ENCODE data around the gene PLCE1.

The PLCE1 gene

GRCh38 chr10:94024407-94024806 is 30.7 kb downstream of the PLCE1 start:
- Histone ChIP-seq H3F3A (ENCODE audit: low read depth) (no peaks in the 10 kb centered on the region), H3K9me3 (ENCODE audit: insufficient read depth, low read depth, low read length) (peaks cover 7% of the 10 kb centered on the region; the same call in 1 of the 2 replicates), H3K36me3 (ENCODE audit: insufficient read depth, low read length) (no peaks in the 10 kb centered on the region), H3K9me2 (replicated peaks; ENCODE audit: low read depth, low read length) (no peaks in the 10 kb centered on the region), H4K20me1 (ENCODE audit: insufficient read depth, low read length, poor library complexity, severe bottlenecking) (no peaks in the 10 kb centered on the region), H3K4me3 (ENCODE audit: low read length, poor library complexity, severe bottlenecking) (no peak overlapping the region), H3K27me3 (ENCODE audit: insufficient read depth, low read length, poor library complexity, severe bottlenecking) (no peaks in the 10 kb centered on the region), H3K9ac (ENCODE audit: low read depth, low read length, poor library complexity, severe bottlenecking) (no peak overlapping the region), H3K79me2 (ENCODE audit: insufficient read depth, low read length) (no peaks in the 10 kb centered on the region), H3K4me1 (ENCODE audit: insufficient read depth, low read length, poor library complexity, severe bottlenecking) (no peaks in the 10 kb centered on the region), H3K4me2 (ENCODE audit: low read depth, low read length, poor library complexity, severe bottlenecking) (no peak overlapping the region), H2AFZ (ENCODE audit: low read length) (no peak overlapping the region)
- TF ChIP-seq EZH2phosphoT487 (IDR thresholded peaks at IDR 0.05; ENCODE audit: borderline replicate concordance) (no peak), CTCF (conservative IDR thresholded peaks at IDR 0.05; ENCODE audit: low read length) (no peak)

GRCh38 chr10:94025806-94026205 is 32.1 kb downstream of the PLCE1 start:
- no peak overlapping the region for H3K9ac ChIP-seq (ENCODE audit: low read depth, low read length, poor library complexity, severe bottlenecking)
- no peaks in the 10 kb centered on the region for H3F3A ChIP-seq (ENCODE audit: low read depth)
- no peaks in the 10 kb centered on the region for H3K36me3 ChIP-seq (ENCODE audit: insufficient read depth, low read length)
- no peaks in the 10 kb centered on the region for H3K79me2 ChIP-seq (ENCODE audit: insufficient read depth, low read length)
- no peaks in the 10 kb centered on the region for H4K20me1 ChIP-seq (ENCODE audit: insufficient read depth, low read length, poor library complexity, severe bottlenecking)
- H3K4me1 ChIP-seq (ENCODE audit: insufficient read depth, low read length, poor library complexity, severe bottlenecking): no peaks in the 10 kb centered on the region
- no peaks in the 10 kb centered on the region for H3K27me3 ChIP-seq (ENCODE audit: insufficient read depth, low read length, poor library complexity, severe bottlenecking)
- no peaks in the 10 kb centered on the region for H3K9me2 ChIP-seq (replicated peaks; ENCODE audit: low read depth, low read length)
- H3K4me3 ChIP-seq (ENCODE audit: low read length, poor library complexity, severe bottlenecking): no peak overlapping the region
- H3K4me2 ChIP-seq (ENCODE audit: low read depth, low read length, poor library complexity, severe bottlenecking): no peak overlapping the region
- H3K9me3 ChIP-seq (ENCODE audit: insufficient read depth, low read depth, low read length): peaks cover 13% of the 10 kb centered on the region; the same call in 1 of the 2 replicates
- no peak overlapping the region for H2AFZ ChIP-seq (ENCODE audit: low read length)
- no peak for TF ChIP-seq EZH2phosphoT487 (IDR thresholded peaks at IDR 0.05; ENCODE audit: borderline replicate concordance)
- no peak for TF ChIP-seq CTCF (conservative IDR thresholded peaks at IDR 0.05; ENCODE audit: low read length)

- Histone ChIP-seq H3K4me2 (ENCODE audit: low read depth, low read length, poor library complexity, severe bottlenecking) (no peak overlapping the region), H3K79me2 (ENCODE audit: insufficient read depth, low read length) (no peaks in the 10 kb centered on the region), H3K9me3 (ENCODE audit: insufficient read depth, low read depth, low read length) (peaks cover 13% of the 10 kb centered on the region; the same call in 1 of the 2 replicates)
Observed at GRCh38 chr10:94027197-94027596, 33.5 kb downstream of the PLCE1 start.

More at GRCh38 chr10:94027197-94027596, 33.5 kb downstream of the PLCE1 start:
- Histone ChIP-seq H3K9ac (ENCODE audit: low read depth, low read length, poor library complexity, severe bottlenecking) (no peak overlapping the region), H3F3A (ENCODE audit: low read depth) (no peaks in the 10 kb centered on the region), H3K9me2 (replicated peaks; ENCODE audit: low read depth, low read length) (no peaks in the 10 kb centered on the region), H3K4me1 (ENCODE audit: insufficient read depth, low read length, poor library complexity, severe bottlenecking) (no peaks in the 10 kb centered on the region), H3K27me3 (ENCODE audit: insufficient read depth, low read length, poor library complexity, severe bottlenecking) (no peaks in the 10 kb centered on the region), H4K20me1 (ENCODE audit: insufficient read depth, low read length, poor library complexity, severe bottlenecking) (no peaks in the 10 kb centered on the region), H3K4me3 (ENCODE audit: low read length, poor library complexity, severe bottlenecking) (no peak overlapping the region), H3K36me3 (ENCODE audit: insufficient read depth, low read length) (no peaks in the 10 kb centered on the region), H2AFZ (ENCODE audit: low read length) (no peak overlapping the region)
- TF ChIP-seq CTCF (conservative IDR thresholded peaks at IDR 0.05; ENCODE audit: low read length) (no peak), EZH2phosphoT487 (IDR thresholded peaks at IDR 0.05; ENCODE audit: borderline replicate concordance) (no peak)
